Activated gamma-delta T cell treated with Interleukin-2 at 50 U/mL for 16 hours (primary cell): ENCODE results near the gene SLC6A5.

Source experiments
- DNase-seq: peaks from one replicate; pipeline ENCODE4 v3.0.0-alpha.2; 2020

SLC6A5 gene

DNA sequence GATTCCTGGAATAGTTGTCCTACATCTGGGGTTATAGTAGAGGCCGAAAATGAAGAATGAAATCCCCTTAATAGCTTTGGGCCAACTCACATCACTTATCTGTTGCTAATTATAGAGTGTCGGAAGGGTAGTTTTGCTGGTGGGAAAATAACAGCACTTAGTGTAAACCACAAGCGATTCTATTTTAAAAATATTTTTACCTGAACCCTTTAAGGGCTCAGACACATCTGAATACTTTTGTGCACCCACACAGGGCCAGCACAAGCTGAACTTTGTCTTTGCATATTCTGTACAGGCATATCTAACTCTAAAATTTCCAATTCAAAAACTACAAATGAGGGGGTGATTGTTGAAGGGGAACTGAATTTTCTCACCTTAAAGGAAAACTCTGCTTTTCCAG lies 27.6 kb downstream of the SLC6A5 start:
- no peak for DNase-seq

DNA sequence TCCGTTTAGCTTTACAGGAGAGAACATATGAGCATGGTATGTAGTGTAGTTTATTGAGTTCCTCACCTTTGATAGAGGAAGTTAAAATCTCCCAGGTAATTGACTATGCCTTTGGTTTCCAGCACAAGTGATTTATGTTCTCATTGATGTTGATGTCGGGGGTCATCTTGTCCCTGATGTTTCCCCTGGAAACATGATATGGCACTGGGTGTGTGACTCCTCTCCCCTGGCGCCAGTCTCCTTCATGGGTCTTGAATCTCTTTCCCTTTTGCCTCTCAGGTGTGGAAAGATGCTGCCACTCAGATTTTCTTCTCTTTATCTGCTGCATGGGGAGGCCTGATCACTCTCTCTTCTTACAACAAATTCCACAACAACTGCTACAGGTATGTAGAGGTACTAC lies 28.3 kb downstream of the SLC6A5 start:
- DNase-seq = no peak

DNA sequence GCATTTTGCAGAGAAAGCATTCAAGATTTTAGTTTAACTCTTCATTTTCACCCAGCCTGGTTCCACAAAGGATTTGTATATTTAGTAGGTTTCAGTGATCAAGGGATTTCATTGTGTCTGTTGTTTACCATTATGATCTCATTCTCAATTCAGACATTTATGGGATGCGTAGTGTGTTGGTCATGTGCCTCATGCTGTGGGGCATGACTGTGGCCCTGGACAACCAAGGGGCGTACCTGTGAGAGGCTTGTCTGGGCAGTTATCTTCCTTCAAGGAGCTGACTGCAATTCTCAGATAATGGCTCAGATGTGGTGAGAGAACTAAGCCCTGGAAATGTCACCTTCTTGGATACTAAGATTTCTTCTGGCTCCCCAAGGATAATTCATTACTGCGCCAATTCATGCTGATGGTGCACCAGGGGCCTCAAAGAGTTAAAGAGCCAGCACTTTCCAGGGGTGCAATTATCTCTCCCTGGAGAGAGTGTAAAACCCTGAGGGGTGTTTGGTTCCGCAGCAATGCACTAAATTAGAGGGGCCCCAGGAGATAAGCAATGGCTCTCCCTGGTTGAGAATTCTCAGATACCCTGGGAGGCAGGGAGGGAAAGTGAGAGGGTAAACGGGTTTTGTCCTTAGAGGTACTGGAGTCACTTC lies 32.2 kb downstream of the SLC6A5 start:
- no peak for DNase-seq

DNA sequence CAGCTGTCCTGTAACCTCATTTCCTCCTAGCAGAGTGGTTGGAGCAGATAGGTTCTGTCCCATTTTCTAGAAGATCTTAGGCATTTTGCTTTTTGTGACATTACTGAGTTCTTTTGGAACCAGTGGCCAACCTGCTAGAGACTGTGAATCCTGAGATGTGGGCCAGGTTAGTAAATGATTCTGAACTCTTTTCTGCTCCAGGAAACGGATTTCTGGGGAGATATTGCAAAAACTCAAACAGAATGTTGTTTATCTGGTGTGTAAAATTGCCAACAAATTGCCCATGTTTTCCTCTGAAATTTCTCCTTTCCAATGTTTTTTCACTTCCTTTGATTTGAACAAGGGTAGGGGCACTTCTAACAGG lies 32.7 kb downstream of the SLC6A5 start:
- no peak for DNase-seq

DNA sequence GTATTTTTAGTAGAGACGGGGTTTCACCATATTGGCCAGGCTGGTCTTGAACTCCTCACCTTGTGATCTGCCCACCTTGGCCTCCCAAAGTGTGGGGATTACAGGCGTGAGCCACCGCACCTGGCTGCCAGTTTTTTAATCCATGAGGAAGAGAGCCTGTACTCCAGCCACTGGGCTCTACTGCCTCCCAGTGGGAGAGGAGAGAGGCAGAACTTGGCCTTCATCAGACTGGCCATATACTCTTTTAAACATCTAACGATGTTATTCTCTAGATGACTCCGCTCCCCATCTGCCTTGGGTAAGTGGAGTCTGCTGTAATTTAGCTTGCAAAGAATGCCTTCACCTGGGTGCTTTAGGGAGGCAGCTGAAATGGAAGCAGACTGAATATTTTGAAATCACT lies 34.6 kb downstream of the SLC6A5 start:
- DNase-seq = no peak

DNA sequence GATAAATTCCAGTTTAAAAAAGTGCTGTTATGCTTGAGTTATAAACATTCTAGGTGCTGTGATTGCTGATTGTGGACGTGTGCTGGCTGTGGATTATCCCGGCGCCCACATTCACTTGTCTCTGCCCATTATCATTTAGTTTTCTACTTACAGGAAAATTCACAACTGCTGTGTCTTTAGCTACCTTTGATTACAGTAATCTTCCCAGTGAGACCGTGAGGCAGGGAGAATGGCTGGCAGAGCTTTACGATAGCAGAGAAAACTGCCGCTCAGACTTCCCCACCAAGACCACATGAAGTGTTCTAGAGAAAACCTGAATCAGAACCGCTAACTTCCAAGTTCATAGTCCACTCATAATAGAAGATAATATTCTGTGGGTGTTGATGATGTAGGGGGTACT lies 35.4 kb downstream of the SLC6A5 start:
- no peak for DNase-seq

DNA sequence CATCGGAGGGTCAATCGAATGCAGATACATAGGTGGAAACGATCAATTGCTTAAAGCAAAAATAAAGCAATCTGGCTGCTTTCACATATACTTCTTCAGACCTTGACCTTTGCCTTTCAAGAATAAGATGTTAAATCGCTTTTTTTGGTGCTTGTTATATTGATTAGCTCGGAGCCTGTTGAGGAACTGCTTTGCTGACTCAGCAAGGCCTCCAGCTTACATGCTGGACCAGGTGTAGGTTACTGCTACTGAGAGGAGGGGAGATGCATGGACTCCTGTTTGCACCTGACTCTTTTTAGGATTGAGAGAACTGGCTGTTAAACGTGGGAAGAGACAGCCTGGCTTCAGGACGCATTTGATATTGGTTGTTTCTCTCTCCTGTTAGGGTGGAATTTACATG lies 38.7 kb downstream of the SLC6A5 start:
- no peak for DNase-seq

DNA sequence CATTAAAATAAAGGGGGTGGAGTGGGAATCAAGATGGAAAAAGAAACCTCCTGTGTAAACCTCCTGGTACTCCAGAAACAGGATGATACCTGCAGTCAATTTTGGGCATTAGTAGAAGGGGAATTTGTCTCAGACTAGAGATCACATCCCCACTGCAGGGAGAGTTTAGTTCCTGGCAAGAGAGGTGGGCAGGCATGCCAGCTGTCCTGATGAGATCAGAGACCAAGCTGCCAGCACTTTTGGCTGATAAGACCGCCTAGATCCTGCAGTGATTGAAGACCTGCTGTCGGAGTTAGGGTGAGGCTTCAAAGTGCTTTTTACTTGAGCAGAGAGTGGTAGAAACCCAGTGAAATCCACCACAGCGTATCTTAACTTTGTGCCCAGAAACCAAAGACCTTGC lies 40.3 kb downstream of the SLC6A5 start:
- no peak for DNase-seq

DNA sequence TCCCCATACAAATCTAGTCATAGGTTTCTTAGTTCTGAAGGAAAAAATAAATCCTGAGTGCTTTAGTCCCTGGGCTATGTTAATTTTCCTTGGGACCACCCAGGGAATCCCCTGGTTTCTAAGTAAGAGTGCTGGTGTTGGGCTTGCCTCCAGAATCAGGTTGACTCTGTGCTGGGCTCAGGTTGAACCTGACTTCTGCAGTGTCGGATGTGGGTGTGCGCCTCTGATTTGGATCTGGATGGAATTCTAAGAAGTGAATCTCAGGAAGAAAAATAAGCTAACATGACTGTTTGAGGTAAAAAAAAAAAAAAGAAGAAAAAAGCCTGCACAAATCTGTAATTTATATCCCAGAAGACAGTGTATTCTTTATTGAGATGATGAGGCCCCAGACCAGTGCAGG lies 41.0 kb downstream of the SLC6A5 start:
- no peak for DNase-seq

DNA sequence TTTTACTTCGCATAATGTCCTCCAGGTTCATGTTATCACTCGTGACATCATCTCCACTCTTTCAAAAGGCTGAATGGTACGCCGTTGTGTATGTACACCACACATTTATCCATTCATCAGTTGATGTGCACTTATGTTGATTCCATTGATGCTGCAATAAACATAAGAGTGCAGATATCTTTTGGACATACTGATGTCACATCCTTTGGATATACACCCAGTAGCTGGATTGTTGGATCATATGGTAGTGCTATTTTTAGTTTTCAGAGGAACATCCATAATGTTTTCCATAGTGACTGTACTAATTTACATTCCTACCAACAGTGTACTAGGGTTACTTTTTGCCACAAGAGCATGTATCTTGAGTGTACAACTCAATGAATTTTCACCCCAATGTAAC lies 45.0 kb downstream of the SLC6A5 start:
- DNase-seq = no peak

DNA sequence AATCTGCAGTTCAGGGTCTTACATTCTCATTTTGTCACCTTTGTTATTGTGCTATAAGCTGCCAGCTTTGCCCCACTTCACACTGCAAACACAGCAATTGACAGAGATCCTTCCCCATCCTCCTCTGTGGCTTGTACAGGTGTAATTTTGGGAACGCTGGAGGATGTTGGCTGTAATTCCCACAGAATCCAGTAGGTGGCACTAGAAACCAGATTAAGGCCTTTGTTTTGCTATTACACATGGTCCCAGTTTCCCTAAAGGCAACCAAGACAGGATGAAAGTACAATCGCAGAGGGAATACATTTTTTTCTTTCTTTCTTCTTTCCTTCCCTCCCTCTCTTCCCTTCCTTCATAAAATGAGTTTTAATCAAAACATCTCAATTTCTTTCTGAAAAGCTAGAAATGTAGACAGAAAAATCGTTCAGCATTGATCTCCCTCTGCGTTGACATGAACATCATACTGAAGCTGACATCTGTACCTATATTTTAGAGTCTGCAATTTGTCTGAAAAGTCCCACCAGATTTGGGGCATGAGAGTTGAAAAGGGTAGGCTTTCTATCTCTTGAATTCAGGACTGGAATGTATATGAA lies 48.7 kb downstream of the SLC6A5 start:
- peak; percentile 30 for DNase-seq

DNA sequence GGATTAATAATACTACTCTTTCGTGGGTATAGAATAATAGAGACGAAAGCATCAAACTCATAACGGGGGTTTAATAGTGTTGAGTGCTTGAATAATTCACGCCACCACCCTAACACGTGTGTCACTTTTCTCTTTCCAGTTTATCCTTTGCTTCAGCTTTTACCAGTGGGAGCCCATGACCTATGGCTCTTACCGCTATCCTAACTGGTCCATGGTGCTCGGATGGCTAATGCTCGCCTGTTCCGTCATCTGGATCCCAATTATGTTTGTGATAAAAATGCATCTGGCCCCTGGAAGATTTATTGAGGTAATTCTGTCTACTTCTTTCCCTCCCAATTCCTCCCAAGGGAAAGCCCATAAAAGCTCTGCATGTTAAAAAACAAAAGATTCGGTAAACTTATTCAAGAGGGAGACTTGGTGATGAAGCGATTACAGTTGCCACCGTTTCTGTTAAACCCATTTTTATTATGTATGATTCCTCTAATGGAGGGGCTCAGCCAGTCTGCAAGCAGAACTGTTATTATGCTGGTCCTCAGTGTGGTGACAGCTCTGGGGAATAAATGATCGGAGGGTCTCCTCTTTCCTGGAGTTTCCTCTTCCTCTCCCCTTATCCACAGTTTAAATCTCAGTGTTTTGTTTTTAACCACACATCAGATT lies 52.9 kb downstream of the SLC6A5 start:
- no peak for DNase-seq

DNA sequence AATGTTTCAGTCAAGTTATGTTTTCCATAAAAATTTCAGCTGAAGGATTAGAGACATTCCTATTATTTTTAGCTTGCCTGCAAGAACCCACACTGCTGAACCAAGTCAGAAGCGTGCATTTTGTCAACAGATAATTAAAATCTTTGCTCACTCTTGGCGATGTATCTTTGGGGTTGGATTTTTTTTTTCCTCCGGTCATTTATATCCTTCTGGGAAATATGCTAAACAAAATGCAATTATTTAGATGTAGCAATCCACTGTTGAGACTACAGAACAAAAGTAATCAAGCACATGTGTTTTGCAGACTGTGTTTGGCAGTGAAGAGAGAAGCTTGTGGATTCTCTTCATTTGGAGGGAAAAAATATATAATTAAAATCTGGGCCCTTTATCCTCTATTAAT lies 54.6 kb downstream of the SLC6A5 start:
- no peak for DNase-seq

DNA sequence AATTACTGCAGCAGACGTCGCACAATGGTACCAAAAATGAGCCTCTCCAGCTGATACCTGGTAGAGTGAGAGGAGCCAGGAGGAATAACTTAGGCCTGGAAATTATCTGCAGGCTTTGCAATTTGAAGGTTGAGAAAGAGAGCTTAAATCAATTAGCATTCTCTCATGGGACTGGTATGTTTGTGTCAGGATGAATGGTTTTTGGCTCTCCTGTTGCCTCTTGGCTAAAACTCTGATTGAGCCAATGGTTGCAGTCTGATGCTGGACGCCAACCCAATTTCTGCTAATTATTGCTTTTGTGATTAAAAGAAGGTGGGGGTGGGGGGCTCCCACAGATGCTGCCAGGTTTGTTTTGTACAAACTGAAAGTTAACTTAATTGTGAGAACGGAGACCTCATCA lies 57.5 kb downstream of the SLC6A5 start:
- DNase-seq = no peak

DNA sequence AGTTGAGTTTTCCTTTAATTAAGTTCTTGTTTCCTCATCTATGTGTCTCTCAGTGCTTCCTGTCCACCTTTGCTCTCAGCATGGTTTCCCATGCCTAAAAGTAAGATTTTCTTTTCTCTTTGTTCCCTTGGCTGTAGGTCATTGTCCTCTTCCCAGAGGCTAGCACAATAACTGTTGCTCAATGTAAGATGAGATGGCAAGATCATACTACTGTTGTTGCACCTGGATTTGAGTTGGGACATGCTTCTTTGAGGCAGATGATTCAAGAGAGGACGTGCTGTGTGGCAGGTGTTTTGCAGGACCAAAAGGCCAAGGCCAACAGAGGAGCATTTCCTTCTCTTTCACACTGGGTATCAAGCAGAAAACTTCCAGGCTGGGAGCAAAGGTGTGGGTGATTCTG lies 58.7 kb downstream of the SLC6A5 start:
- DNase-seq = no peak

DNA sequence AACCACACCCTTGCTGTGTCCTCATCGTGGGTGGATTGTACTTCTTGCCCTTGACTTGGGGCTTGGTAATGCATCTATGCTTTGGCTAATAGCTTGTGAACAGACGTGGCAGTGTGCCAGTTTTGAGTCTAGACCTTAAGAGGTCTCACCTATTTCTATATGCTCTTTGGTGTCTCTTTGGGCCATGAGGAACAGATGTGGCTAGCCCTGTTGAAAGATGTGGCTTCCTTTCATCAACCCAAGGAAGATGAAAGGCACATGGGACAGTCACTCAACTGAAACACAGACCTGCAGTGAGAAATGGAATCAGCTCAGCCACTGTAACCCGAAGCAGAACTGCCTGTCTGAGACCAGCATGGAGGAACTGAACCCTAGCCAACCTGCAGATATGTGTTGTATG lies 62.0 kb downstream of the SLC6A5 start:
- DNase-seq = no peak

DNA sequence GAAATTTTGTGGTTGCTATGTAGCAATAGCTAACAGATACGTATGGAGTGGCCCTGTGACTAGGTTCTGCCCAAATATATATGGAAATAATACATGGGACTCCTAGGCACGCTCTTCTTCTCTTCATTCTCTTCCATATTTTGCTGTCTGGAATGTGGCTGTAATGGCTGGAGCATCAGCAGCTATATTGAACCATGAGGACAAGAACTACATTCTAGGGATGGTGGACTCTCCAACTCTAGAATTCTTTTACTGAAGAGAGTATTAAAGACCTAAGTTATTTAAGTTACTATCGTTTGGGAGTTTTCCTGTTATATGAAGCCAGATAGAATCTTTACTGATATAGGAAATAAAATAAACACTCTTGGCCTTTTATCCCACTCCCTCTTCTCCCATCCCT lies 62.4 kb downstream of the SLC6A5 start:
- DNase-seq = no peak

DNA sequence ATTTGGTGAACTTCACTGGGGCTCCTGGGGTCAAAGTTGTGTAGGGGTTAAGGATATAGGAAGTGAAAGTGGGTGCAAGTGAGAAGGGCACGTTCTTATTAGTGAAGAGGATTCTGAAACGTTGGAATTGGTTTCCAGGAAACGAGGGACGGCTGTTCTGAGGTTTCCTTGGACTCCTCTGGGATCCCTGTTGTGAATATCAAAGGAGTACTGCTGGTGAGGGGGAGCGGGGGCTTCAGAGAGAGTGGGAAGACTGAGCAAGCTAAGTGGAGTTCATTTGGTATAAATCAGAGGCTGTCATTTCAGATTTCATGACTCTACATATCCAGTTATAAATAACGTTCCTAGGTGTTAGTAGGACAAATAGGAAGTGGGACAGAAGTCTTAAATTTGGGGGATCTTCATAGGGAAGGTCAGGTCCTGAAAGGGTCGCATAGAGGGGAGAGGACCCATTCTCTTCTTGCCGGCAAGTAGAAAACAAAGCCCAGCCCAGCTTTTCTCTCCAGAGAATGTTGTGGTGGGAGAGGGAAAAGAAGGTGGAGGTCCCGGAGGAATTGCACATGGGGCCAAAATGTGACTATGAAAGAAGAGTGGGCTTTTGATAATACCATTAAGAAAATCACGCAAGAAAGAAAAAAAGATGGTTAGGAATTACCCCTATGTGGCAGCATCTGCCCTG lies 68.9 kb downstream of the SLC6A5 start:
- DNase-seq = no peak

DNA sequence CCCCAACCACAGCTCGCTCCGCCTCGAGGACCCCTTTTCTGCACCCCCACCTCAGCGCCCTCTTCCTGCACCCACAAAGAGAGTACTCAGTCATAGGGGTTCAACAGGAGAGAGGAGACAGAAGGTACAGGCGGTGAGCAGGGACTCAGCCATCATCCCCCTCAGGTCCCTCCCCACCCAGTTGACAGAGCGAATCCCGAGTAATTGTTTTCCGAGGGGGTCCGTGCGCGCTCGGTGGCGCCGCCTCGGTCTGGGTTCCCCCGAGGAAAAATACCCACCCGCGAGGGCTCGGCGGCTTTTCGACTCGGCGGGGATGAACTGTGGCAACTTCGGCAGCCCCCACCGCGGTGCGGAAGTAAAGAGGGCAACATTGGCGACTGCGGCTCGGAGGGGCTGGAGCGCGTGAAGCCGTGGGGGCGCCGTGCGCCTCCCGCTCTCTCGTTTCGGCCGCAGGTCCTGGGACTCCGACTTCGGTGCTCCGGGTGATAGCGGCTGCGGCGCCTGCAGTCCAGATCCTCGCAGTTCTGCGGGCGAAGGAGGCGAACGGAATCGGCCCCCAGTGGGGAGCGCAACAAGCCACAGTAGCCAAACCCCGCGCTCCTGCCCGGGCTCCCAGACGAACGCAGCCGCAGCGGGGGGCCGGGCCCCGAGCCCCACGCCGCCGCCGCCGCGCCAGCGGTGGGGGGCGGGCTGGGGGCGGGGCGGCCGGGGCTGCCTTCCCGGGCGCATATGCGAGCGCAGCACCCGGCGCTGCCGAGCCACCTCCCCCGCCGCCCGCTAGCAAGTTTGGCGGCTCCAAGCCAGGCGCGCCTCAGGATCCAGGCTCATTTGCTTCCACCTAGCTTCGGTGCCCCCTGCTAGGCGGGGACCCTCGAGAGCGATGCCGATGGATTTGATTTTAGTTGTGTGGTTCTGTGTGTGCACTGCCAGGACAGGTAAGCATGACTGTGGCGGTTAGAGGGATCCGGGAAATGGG lies 69.7 kb downstream of the SLC6A5 start, which contains the start of gene NELL1:
Gene NELL1 (plus strand): TSS at position 743 of the 976 bp plus-strand sequence.
- DNase-seq = no peak

DNA sequence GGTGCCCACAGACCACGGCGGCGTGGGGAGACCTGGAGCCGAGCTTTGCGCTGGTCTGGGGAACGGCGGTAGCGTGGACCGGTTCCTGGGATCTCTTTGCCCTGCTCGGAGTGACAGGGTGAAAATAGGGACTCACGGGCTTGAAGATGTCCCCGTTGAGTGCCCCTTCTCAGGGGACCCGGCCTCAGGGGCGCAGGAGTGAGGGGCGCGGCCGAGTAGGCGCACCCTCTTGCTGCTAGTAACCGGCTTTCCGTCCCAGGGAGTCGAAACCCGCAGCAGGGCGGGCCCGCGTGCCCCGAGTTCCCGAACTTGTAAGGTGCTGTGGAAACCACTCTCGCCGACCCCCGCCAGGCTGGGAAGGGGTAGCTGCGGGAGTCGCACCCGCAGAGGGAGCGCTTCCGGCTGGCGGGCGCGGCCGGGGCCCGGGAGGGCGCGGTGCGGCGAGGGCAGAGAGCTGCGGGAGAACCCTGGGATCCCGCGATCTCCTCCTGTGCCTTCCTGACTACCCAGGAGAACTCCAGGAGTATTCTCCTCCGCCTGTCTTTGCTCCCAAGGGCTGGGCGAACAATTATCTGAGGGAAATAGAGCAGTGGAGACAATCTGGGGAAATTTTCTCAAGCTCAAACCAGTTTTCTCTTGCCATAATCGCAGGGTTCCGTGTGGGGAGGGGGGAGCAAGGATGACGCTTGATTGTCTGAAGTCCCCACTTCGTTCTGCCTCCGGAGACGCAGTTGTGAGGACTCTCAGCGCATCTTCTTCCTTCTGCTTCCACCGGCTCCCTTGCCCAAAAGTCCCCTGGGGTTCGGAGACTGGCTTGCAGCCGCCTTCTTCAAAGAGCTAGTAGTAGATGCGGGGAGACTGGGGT lies 70.6 kb downstream of the SLC6A5 start:
- no peak for DNase-seq

DNA sequence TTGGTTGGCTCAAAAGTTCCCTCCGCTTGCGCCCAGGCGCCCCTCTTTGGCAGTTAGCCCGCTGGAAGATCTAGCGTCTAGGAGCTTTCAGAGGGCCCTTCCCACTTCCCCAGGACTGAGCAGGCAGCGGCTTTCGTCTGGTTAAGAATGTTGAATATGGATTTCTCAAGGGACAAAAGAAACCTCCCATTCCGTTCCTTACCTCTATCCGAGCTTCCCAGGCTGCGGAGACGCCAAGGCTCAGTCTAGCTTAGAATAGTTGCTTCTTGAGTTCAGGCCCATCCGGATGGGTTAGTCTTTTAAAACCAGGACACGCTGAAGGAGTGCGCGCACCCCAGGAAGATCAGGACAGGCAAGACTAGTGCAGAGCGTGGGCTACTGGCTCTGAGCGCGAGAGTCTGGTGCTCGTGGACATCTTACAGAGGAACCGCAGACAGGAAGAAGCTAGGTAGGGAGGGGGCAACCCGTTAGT lies 71.6 kb downstream of the SLC6A5 start:
- no peak for DNase-seq
